ENCODE measurements around the gene PLEKHM2. TPM values are rescaled to one million over a fixed set of nuclear protein-coding genes. Genes with fewer than 3 reads are reported as not detected.
A peak's percentile ranks its signal among the peaks of the same experiment; 100 is the strongest.

The PLEKHM2 gene
- total RNA-seq, 1 donor from 2014 or later, result 16.7 TPM

- Histone ChIP-seq H3K79me2 (ENCODE audit: low read depth) (peaks cover 30% of the 10 kb centered on the region), H3K4me3 (no peak overlapping the region), H3F3A (ENCODE audit: low read depth) (peaks cover 6% of the 10 kb centered on the region), H3K4me2 (no peak overlapping the region), H3K36me3 (no peaks in the 10 kb centered on the region), H3K9me3 (ENCODE audit: low read depth) (no peaks in the 10 kb centered on the region), H2AFZ (replicated peaks) (no peak overlapping the region), H3K27ac (no peak overlapping the region), H3K9ac (no peak overlapping the region), H3K27me3 (no peaks in the 10 kb centered on the region), H4K20me1 (ENCODE audit: low read depth) (peaks cover 22% of the 10 kb centered on the region), H3K4me1 (no peaks in the 10 kb centered on the region)
- no peak overlapping the region for H3K4me3 Mint-ChIP-seq
- no peak for DNase-seq (ENCODE audit: low spot score)
- H3K4me1 Mint-ChIP-seq, result peaks cover 14% of the 10 kb centered on the region
- H3K9me3 Mint-ChIP-seq, result no peaks in the 10 kb centered on the region
- TF ChIP-seq EZH2phosphoT487 (IDR thresholded peaks at IDR 0.05) (no peak), CTCF (IDR thresholded peaks at IDR 0.05) (no peak), EZH2 (IDR thresholded peaks at IDR 0.05) (no peak)
- no peaks in the 10 kb centered on the region for H3K27me3 Mint-ChIP-seq (ENCODE audit: insufficient read depth, low read depth)
- peak overlapping the region; percentile 80 for H3K27ac Mint-ChIP-seq
- peaks cover 3% of the 10 kb centered on the region for H3K36me3 Mint-ChIP-seq
Observed at GRCh38 chr1:15700508-15700907, 16.4 kb downstream of the PLEKHM2 start.

- Histone ChIP-seq H2AFZ (replicated peaks) (no peak overlapping the region), H3K27ac (no peak overlapping the region), H3F3A (ENCODE audit: low read depth) (peaks cover 4% of the 10 kb centered on the region), H3K9ac (no peak overlapping the region), H3K36me3 (no peaks in the 10 kb centered on the region), H3K4me3 (no peak overlapping the region), H3K79me2 (ENCODE audit: low read depth) (peaks cover 29% of the 10 kb centered on the region), H4K20me1 (ENCODE audit: low read depth) (peaks cover 19% of the 10 kb centered on the region), H3K4me2 (no peak overlapping the region), H3K4me1 (no peaks in the 10 kb centered on the region), H3K27me3 (no peaks in the 10 kb centered on the region), H3K9me3 (ENCODE audit: low read depth) (no peaks in the 10 kb centered on the region)
- Mint-ChIP-seq H3K27me3 (ENCODE audit: insufficient read depth, low read depth) (no peaks in the 10 kb centered on the region), H3K9me3 (no peaks in the 10 kb centered on the region), H3K36me3 (peaks cover 5% of the 10 kb centered on the region), H3K4me1 (peaks cover 18% of the 10 kb centered on the region), H3K4me3 (no peak overlapping the region), H3K27ac (no peak overlapping the region)
- TF ChIP-seq EZH2 (IDR thresholded peaks at IDR 0.05) (no peak), EZH2phosphoT487 (IDR thresholded peaks at IDR 0.05) (no peak), CTCF (IDR thresholded peaks at IDR 0.05) (no peak)
- DNase-seq (ENCODE audit: low spot score), result no peak
Observed at GRCh38 chr1:15701784-15702183, 17.7 kb downstream of the PLEKHM2 start.

- H3K4me3 Mint-ChIP-seq, result no peak overlapping the region
- Histone ChIP-seq H4K20me1 (ENCODE audit: low read depth) (peaks cover 20% of the 10 kb centered on the region), H3K27me3 (no peaks in the 10 kb centered on the region), H3K4me1 (no peaks in the 10 kb centered on the region), H3K4me3 (no peak overlapping the region), H2AFZ (replicated peaks) (no peak overlapping the region), H3K4me2 (no peak overlapping the region), H3K27ac (no peak overlapping the region), H3K9me3 (ENCODE audit: low read depth) (no peaks in the 10 kb centered on the region), H3K9ac (no peak overlapping the region), H3F3A (ENCODE audit: low read depth) (no peaks in the 10 kb centered on the region), H3K36me3 (no peaks in the 10 kb centered on the region), H3K79me2 (ENCODE audit: low read depth) (peaks cover 29% of the 10 kb centered on the region)
- peak overlapping the region; percentile 84 for H3K27ac Mint-ChIP-seq
- TF ChIP-seq CTCF (IDR thresholded peaks at IDR 0.05), result peak; percentile 11
- TF ChIP-seq EZH2phosphoT487 (IDR thresholded peaks at IDR 0.05), result no peak
- TF ChIP-seq EZH2 (IDR thresholded peaks at IDR 0.05), result no peak
- H3K9me3 Mint-ChIP-seq, result no peaks in the 10 kb centered on the region
- DNase-seq (ENCODE audit: low spot score), result no peak
- H3K36me3 Mint-ChIP-seq, result peaks cover 2% of the 10 kb centered on the region
- peaks cover 18% of the 10 kb centered on the region for H3K4me1 Mint-ChIP-seq
- no peaks in the 10 kb centered on the region for H3K27me3 Mint-ChIP-seq (ENCODE audit: insufficient read depth, low read depth)
Observed at GRCh38 chr1:15702722-15703550, 18.8 kb downstream of the PLEKHM2 start.
